RWPE2 (cell line): ENCODE data around the gene RBM23.

Experiments
- ATAC-seq: fragments of 200-7000 bp; cut with Tn5 transposase; 3 replicates; pipeline ENCODE4 v1.9.1; 2021; ENCODE audit warnings: low read depth
- DNase-seq: peaks from one replicate; pipeline ENCODE4 v3.0.0-alpha.2; 2020; ENCODE audit warnings: low spot score
- H3K27ac ChIP-seq: fragments of 450-650 bp; 2 replicates; pipeline ENCODE4 v1.5.1; 2017; ENCODE audit warnings: mild to moderate bottlenecking; ENCODE audit not compliant: poor library complexity, severe bottlenecking
- H3K27me3 ChIP-seq: fragments of 250-450 bp; sonication (Bioruptor Pico); 2 replicates; pipeline ENCODE4 v1.5.1; 2021; ENCODE audit warnings: mild to moderate bottlenecking, moderate library complexity; ENCODE audit not compliant: insufficient read depth, poor library complexity, severe bottlenecking
- H3K36me3 ChIP-seq: fragments of 250-450 bp; sonication (Bioruptor Pico); 2 replicates; pipeline ENCODE4 v1.5.1; 2020; ENCODE audit warnings: low read depth, mild to moderate bottlenecking, moderate library complexity
- H3K4me1 ChIP-seq: fragments of 250-450 bp; sonication (Bioruptor Pico); 2 replicates; pipeline ENCODE4 v1.5.1; 2021; ENCODE audit warnings: mild to moderate bottlenecking, moderate library complexity; ENCODE audit not compliant: insufficient read depth, poor library complexity, severe bottlenecking
- H3K4me3 ChIP-seq: fragments of 250-450 bp; sonication (Bioruptor Pico); 2 replicates; pipeline ENCODE4 v1.5.1; 2021; ENCODE audit warnings: mild to moderate bottlenecking, moderate library complexity; ENCODE audit not compliant: severe bottlenecking
- H3K9me3 ChIP-seq: fragments of 250-450 bp; sonication (Bioruptor Pico); 2 replicates; pipeline ENCODE4 v1.5.1; 2021; ENCODE audit warnings: mild to moderate bottlenecking, moderate library complexity; ENCODE audit not compliant: severe bottlenecking
- TF ChIP-seq, protein P1 (sequence below): fragments of 450-650 bp; IDR thresholded peaks from one replicate; pipeline ENCODE4 v1.5.1; 2017; ENCODE audit warnings: mild to moderate bottlenecking, moderate library complexity; ENCODE audit not compliant: poor library complexity, severe bottlenecking

The RBM23 gene

DNA sequence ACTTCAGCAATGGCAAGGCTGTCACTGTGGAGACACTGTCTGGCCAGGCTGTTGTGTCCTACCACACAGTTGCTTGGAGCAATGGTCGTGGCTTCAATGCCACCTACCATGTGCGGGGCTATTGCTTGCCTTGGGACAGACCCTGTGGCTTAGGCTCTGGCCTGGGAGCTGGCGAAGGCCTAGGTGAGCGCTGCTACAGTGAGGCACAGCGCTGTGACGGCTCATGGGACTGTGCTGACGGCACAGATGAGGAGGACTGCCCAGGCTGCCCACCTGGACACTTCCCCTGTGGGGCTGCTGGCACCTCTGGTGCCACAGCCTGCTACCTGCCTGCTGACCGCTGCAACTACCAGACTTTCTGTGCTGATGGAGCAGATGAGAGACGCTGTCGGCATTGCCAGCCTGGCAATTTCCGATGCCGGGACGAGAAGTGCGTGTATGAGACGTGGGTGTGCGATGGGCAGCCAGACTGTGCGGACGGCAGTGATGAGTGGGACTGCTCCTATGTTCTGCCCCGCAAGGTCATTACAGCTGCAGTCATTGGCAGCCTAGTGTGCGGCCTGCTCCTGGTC, 43.1 kb downstream of the RBM23 start:
- ATAC-seq (no peak), DNase-seq (no peak)
- no peaks in the 10 kb centered on the region for H3K9me3 ChIP-seq
- H3K4me3 ChIP-seq, result no peak overlapping the region
- H3K27me3 ChIP-seq, result no peaks in the 10 kb centered on the region
- TF ChIP-seq, protein P1, sequence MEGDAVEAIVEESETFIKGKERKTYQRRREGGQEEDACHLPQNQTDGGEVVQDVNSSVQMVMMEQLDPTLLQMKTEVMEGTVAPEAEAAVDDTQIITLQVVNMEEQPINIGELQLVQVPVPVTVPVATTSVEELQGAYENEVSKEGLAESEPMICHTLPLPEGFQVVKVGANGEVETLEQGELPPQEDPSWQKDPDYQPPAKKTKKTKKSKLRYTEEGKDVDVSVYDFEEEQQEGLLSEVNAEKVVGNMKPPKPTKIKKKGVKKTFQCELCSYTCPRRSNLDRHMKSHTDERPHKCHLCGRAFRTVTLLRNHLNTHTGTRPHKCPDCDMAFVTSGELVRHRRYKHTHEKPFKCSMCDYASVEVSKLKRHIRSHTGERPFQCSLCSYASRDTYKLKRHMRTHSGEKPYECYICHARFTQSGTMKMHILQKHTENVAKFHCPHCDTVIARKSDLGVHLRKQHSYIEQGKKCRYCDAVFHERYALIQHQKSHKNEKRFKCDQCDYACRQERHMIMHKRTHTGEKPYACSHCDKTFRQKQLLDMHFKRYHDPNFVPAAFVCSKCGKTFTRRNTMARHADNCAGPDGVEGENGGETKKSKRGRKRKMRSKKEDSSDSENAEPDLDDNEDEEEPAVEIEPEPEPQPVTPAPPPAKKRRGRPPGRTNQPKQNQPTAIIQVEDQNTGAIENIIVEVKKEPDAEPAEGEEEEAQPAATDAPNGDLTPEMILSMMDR, result no peak
- H3K27ac ChIP-seq, result no peak overlapping the region
- peaks cover 54% of the 10 kb centered on the region for H3K36me3 ChIP-seq
- H3K4me1 ChIP-seq, result peaks cover 2% of the 10 kb centered on the region

DNA sequence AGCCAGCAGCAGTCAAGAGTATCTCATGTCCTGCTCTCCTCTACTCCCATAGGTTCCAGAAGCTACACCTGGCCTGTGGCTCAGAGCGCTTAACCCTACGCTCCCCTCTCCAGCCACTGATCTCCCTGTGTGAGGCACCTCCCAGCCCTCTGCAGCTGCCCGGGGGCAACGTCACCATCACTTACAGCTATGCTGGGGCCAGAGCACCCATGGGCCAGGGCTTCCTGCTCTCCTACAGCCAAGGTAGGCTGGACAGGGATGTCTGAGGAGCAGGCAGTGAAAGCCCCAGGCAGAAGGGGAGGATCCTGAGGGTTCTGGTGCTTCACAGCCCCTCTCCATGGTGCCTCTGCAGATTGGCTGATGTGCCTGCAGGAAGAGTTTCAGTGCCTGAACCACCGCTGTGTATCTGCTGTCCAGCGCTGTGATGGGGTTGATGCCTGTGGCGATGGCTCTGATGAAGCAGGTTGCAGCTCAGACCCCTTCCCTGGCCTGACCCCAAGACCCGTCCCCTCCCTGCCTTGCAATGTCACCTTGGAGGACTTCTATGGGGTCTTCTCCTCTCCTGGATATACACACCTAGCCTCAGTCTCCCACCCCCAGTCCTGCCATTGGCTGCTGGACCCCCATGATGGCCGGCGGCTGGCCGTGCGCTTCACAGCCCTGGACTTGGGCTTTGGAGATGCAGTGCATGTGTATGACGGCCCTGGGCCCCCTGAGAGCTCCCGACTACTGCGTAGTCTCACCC, 43.8 kb downstream of the RBM23 start:
- Histone ChIP-seq H3K27ac (no peak overlapping the region), H3K4me3 (no peak overlapping the region), H3K27me3 (no peaks in the 10 kb centered on the region), H3K4me1 (peaks cover 9% of the 10 kb centered on the region), H3K36me3 (peaks cover 54% of the 10 kb centered on the region), H3K9me3 (no peaks in the 10 kb centered on the region)
- TF ChIP-seq, protein P1, result no peak
- DNase-seq (peak; percentile 67), ATAC-seq (no peak)

DNA sequence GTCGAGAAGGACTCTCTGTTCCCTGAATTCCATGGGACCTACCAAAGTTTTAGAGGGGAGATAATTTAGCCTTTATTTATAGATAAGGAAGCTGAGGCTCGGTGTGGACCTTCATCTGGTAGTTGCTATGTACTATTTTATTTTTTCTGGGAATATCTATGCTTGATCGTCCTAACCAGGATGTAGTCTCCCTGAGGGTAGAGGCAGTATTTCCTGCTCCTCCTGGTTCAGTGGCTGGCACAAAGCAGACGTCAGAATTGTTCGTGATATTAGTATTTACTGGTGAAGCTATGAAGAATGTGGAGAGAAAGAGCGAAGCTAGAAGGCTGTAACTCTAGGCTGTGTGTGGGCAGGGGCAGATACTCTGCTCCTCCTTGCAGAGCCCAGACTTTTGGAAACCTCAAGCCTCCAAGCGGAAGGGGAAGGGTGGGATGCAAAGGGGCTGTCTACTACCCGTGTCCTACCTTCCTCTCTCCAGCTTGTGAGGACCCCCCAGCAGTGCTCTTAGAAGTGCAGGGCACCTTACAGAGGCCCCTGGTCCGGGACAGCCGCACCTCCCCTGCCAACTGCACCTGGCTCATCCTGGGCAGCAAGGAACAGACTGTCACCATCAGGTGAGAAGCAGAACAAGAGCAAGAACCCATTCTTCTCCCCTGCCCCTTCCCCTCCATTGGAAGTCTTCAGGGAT, 46.0 kb downstream of the RBM23 start:
- no peaks in the 10 kb centered on the region for H3K27me3 ChIP-seq
- DNase-seq (no peak), ATAC-seq (no peak)
- no peaks in the 10 kb centered on the region for H3K9me3 ChIP-seq
- H3K4me3 ChIP-seq, result peak overlapping the region; percentile 69
- peak overlapping the region; percentile 91 for H3K27ac ChIP-seq
- H3K4me1 ChIP-seq, result peaks cover 9% of the 10 kb centered on the region
- TF ChIP-seq, protein P1, result peak; percentile 90
- H3K36me3 ChIP-seq, result peaks cover 49% of the 10 kb centered on the region

DNA sequence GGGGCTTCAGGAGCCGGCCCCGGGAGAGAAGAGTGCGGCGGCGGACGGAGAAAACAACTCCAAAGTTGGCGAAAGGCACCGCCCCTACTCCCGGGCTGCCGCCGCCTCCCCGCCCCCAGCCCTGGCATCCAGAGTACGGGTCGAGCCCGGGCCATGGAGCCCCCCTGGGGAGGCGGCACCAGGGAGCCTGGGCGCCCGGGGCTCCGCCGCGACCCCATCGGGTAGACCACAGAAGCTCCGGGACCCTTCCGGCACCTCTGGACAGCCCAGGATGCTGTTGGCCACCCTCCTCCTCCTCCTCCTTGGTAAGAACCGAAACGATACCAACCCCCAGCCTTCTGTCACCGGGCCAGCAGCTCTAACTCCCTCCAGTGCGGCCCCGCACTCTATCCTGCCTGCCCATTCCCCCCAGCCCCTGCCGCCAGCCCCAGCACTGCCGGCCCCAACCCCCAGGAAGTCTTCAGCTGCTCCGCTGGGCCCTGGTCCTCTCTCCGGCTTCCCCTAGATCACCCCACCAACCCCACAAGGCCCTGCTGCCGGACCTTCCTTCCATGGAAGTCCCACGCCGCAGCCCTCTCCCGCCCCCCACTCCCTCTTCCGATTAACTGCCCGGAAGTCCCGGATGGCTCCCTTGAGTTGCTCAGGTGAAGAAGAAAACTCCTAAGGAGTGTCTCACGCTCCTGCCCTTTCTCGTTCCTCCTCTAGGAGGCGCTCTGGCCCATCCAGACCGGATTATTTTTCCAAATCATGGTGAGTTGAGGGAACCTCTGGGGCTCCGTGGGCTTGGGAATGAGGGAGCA, 46.7 kb downstream of the RBM23 start:
- Histone ChIP-seq H3K27me3 (no peaks in the 10 kb centered on the region), H3K9me3 (no peaks in the 10 kb centered on the region), H3K4me1 (peaks cover 9% of the 10 kb centered on the region), H3K27ac (peak overlapping the region; percentile 91), H3K4me3 (peak overlapping the region; percentile 69), H3K36me3 (peaks cover 42% of the 10 kb centered on the region)
- TF ChIP-seq, protein P1, result peak; percentile 99
- ATAC-seq (peak; percentile 55), DNase-seq (peak; percentile 86)
